ENCODE results near the gene SLC12A4. TPM values are rescaled to one million over a fixed set of nuclear protein-coding genes. Genes with fewer than 3 reads are reported as not detected.
"Not testable (repeated sequence)": the region's sequence is repeated elsewhere in the genome, so short reads cannot be mapped to it uniquely, and the experiment has no call there.

SLC12A4 gene
- total RNA-seq, 1 experiment from 2014 or later, result 41.9 TPM

GRCh38 chr16:67996666-67997065 lies 28.2 kb upstream of the SLC12A4 start:
- Histone ChIP-seq H3K27ac (ENCODE audit: low read depth, low read length, poor library complexity, severe bottlenecking) (no peak overlapping the region), H3K4me1 (ENCODE audit: insufficient read depth, low read length, poor library complexity, severe bottlenecking) (peaks cover 5% of the 10 kb centered on the region), H3K4me3 (ENCODE audit: low read depth, low read length, poor library complexity, severe bottlenecking) (no peak overlapping the region), H3K27me3 (replicated peaks; ENCODE audit: insufficient read depth, low read depth, low read length, poor library complexity) (no peaks in the 10 kb centered on the region), H3K36me3 (ENCODE audit: insufficient read depth, low read length, poor library complexity, severe bottlenecking) (no peaks in the 10 kb centered on the region), H3K9me3 (ENCODE audit: low read depth, low read length, poor library complexity, severe bottlenecking) (no peaks in the 10 kb centered on the region)
- DNase-seq (ENCODE audit: low spot score), result no peak
- BruUV-seq (replicated peaks), result no TSS peak
- CTCF ChIA-PET, result no interaction called here
- POLR2A ChIA-PET (ENCODE audit: low non-redundant PET), result no interaction called here
- TF ChIP-seq, protein P1, sequence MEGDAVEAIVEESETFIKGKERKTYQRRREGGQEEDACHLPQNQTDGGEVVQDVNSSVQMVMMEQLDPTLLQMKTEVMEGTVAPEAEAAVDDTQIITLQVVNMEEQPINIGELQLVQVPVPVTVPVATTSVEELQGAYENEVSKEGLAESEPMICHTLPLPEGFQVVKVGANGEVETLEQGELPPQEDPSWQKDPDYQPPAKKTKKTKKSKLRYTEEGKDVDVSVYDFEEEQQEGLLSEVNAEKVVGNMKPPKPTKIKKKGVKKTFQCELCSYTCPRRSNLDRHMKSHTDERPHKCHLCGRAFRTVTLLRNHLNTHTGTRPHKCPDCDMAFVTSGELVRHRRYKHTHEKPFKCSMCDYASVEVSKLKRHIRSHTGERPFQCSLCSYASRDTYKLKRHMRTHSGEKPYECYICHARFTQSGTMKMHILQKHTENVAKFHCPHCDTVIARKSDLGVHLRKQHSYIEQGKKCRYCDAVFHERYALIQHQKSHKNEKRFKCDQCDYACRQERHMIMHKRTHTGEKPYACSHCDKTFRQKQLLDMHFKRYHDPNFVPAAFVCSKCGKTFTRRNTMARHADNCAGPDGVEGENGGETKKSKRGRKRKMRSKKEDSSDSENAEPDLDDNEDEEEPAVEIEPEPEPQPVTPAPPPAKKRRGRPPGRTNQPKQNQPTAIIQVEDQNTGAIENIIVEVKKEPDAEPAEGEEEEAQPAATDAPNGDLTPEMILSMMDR (conservative IDR thresholded peaks at IDR 0.05; ENCODE audit: low read depth, low read length), result no peak
- intact Hi-C loops (cut with micrococcal nuclease; ENCODE audit: unreplicated experiment), result no loop called here

DNA sequence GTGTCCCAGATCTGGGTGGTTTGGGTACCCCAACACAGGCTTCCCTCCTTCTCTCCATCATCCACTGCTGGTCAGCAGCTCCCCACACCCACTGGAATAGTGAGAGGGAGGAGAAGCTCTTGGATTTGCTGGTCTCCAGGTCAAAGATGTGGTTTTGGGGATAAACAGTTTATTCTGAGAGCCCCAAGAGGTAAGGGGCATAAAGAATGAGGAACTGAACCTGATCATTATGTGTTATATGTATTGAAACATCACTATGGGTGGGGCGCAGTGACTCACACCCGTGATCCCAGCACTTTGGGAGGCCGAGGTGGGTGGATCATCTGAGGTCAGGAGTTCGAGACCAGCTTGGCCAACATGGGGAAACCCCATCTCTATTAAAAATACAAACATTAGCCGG lies 27.0 kb upstream of the SLC12A4 start:
- ChIA-PET CTCF (no interaction called here), POLR2A (ENCODE audit: low non-redundant PET) (no interaction called here)
- intact Hi-C loops (cut with micrococcal nuclease; ENCODE audit: unreplicated experiment), result no loop called here
- no peak overlapping the region for H3K4me3 ChIP-seq (ENCODE audit: low read depth, low read length, poor library complexity, severe bottlenecking)
- H3K9me3 ChIP-seq (ENCODE audit: low read depth, low read length, poor library complexity, severe bottlenecking), result no peaks in the 10 kb centered on the region
- DNase-seq (ENCODE audit: low spot score), result no peak
- H3K4me1 ChIP-seq (ENCODE audit: insufficient read depth, low read length, poor library complexity, severe bottlenecking), result peaks cover 5% of the 10 kb centered on the region
- no peaks in the 10 kb centered on the region for H3K36me3 ChIP-seq (ENCODE audit: insufficient read depth, low read length, poor library complexity, severe bottlenecking)
- TF ChIP-seq EZH2 (IDR thresholded peaks at IDR 0.05; ENCODE audit: borderline replicate concordance, low read depth, low read length, poor library complexity, severe bottlenecking), result no peak
- TF ChIP-seq, protein P1 (conservative IDR thresholded peaks at IDR 0.05; ENCODE audit: low read depth, low read length), result no peak
- no peaks in the 10 kb centered on the region for H3K27me3 ChIP-seq (replicated peaks; ENCODE audit: insufficient read depth, low read depth, low read length, poor library complexity)
- H3K27ac ChIP-seq (ENCODE audit: low read depth, low read length, poor library complexity, severe bottlenecking), result no peak overlapping the region
- BruUV-seq (replicated peaks), result no TSS peak

- H3K27me3 ChIP-seq (replicated peaks; ENCODE audit: insufficient read depth, low read depth, low read length, poor library complexity); DNase-seq (ENCODE audit: low spot score); intact Hi-C loops (cut with micrococcal nuclease; ENCODE audit: unreplicated experiment); POLR2A ChIA-PET (ENCODE audit: low non-redundant PET); BruUV-seq (replicated peaks); H3K27ac ChIP-seq (ENCODE audit: low read depth, low read length, poor library complexity, severe bottlenecking); H3K36me3 ChIP-seq (ENCODE audit: insufficient read depth, low read length, poor library complexity, severe bottlenecking); H3K4me1 ChIP-seq (ENCODE audit: insufficient read depth, low read length, poor library complexity, severe bottlenecking); H3K9me3 ChIP-seq (ENCODE audit: low read depth, low read length, poor library complexity, severe bottlenecking); H3K4me3 ChIP-seq (ENCODE audit: low read depth, low read length, poor library complexity, severe bottlenecking): not testable (repeated sequence)
- CTCF ChIA-PET, result interaction anchor here (0.6 to 1.4 kb wide), 2 partner anchors 47 to 362 kb away, joined by 3 to 4 read pairs; no protein-coding TSS in a partner anchor
Observed at GRCh38 chr16:67994040-67994408, 25.6 kb upstream of the SLC12A4 start.

DNA sequence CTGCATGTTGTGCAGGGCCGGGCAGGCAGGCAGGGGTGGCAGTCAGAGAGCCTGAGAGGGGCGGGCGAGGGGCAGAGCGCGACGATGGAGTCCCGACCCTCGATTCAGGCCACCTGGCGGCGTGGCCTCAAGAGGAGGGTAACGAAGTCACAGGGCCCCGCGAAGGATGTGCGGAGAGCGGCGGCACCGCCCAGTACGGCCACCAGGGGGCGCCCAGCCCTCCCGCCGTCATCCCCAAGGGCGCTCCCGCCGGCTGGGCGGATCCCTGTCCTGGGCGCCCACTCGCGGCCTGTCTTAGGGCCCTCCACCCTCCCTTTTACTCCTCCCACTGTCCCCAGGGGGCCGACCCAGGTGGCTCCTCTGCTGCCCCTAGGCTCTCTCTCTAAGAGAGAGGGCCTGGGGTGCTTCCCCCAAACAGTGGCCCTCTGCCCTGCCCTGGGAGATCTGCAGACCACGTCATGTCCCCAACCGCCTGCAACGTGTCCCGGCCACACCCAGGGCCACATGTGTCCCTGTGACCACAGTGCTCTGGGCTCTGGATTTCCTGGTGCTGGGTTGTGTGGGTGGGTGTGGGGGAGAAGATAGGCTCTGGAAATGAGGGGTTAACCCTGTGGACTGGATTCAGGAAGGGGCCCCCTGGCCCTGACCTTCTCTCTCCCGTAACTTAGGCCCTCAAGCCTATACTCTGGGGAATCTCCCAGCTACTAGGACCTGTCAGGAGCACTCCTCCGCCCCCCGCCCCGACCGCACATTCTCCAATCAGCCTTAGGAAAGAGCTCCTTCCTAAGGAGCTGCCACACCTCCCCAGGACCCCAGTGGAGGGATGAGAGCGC lies 25.0 kb upstream of the SLC12A4 start:
- DNase-seq (ENCODE audit: low spot score), result peak; percentile 82
- Histone ChIP-seq H3K27ac (ENCODE audit: low read depth, low read length, poor library complexity, severe bottlenecking) (no peak overlapping the region), H3K4me3 (ENCODE audit: low read depth, low read length, poor library complexity, severe bottlenecking) (no peak overlapping the region), H3K27me3 (replicated peaks; ENCODE audit: insufficient read depth, low read depth, low read length, poor library complexity) (no peaks in the 10 kb centered on the region), H3K9me3 (ENCODE audit: low read depth, low read length, poor library complexity, severe bottlenecking) (no peaks in the 10 kb centered on the region), H3K36me3 (ENCODE audit: insufficient read depth, low read length, poor library complexity, severe bottlenecking) (no peaks in the 10 kb centered on the region), H3K4me1 (ENCODE audit: insufficient read depth, low read length, poor library complexity, severe bottlenecking) (peaks cover 5% of the 10 kb centered on the region)
- intact Hi-C loops (cut with micrococcal nuclease; ENCODE audit: unreplicated experiment), result loop anchor here (1.0 kb wide), 2 partner anchors 47 to 236 kb away; no protein-coding TSS in a partner anchor
- CTCF ChIA-PET, result interaction anchor here (0.6 to 1.4 kb wide), 2 partner anchors 47 to 361 kb away, joined by 3 to 4 read pairs; no protein-coding TSS in a partner anchor
- POLR2A ChIA-PET (ENCODE audit: low non-redundant PET), result no interaction called here
- TF ChIP-seq EZH2 (IDR thresholded peaks at IDR 0.05; ENCODE audit: borderline replicate concordance, low read depth, low read length, poor library complexity, severe bottlenecking), result no peak
- TF ChIP-seq, protein P1 (conservative IDR thresholded peaks at IDR 0.05; ENCODE audit: low read depth, low read length), result peak; percentile 98
- no TSS peak for BruUV-seq (replicated peaks)
